GF-D8 (cell line): ENCODE measurements around the gene PDCL2.

Source experiments
- DNase-seq: peaks from one replicate; lab custom pipeline; 2025; lab: John Stamatoyannopoulos, UW

Gene PDCL2

GRCh38 chr4:55538531-55538930, 53.5 kb downstream of the PDCL2 start:
- DNase-seq: no peak

- no peak for DNase-seq
Measured at GRCh38 chr4:55534306-55534705, 57.7 kb downstream of the PDCL2 start.

- no peak for DNase-seq
Measured at GRCh38 chr4:55530691-55531090, 61.4 kb downstream of the PDCL2 start.

- DNase-seq: no peak
Measured at GRCh38 chr4:55530167-55530566, 61.9 kb downstream of the PDCL2 start.

- DNase-seq: no peak
Measured at GRCh38 chr4:55528491-55528890, 63.6 kb downstream of the PDCL2 start.

GRCh38 chr4:55524844-55525571, 67.0 kb downstream of the PDCL2 start:
- DNase-seq: no peak

GRCh38 chr4:55518442-55518841, 73.6 kb downstream of the PDCL2 start:
- DNase-seq: no peak

- DNase-seq: no peak
Measured at GRCh38 chr4:55517526-55518229, 74.4 kb downstream of the PDCL2 start.

GRCh38 chr4:55512922-55513571, 79.0 kb downstream of the PDCL2 start:
- DNase-seq: no peak

- no peak for DNase-seq
Measured at GRCh38 chr4:55512077-55512476, 80.0 kb downstream of the PDCL2 start.

GRCh38 chr4:55510685-55511084, 81.4 kb downstream of the PDCL2 start:
- no peak for DNase-seq

- no peak for DNase-seq
Measured at GRCh38 chr4:55509266-55509665, 82.8 kb downstream of the PDCL2 start.

GRCh38 chr4:55507612-55508011, 84.4 kb downstream of the PDCL2 start:
- no peak for DNase-seq
